ENCODE measurements around the gene WDR7.

Gene WDR7

DNA sequence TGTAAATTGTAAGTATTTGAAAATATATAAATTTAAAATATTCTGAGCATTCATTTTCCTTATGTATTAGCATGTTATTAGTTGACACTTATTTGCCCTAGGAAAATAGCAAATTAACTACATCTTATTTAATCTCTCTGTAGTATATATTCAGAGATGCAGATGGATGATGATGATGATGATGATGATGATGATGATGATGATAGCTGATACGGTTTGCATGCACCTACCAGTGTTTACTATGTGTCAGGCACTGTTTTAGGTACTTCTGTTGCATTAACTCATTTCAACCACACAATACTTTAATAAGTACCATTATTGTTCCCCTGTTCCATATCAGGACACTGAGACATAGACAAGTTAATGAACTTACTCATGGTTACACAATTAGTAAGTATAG is 304.3 kb downstream of the WDR7 start:
- intact Hi-C loops (cut with DNase I) = no loop called here
- no peak for DNase-seq

GRCh38 chr18:56959120-56959519 is 308.0 kb downstream of the WDR7 start:
- intact Hi-C loops (cut with DNase I) = no loop called here
- no peak for DNase-seq

- intact Hi-C loops (cut with DNase I) = no loop called here
- DNase-seq = no peak
These were observed 311.2 kb downstream of the WDR7 start for GRCh38 chr18:56962322-56962721.

DNA sequence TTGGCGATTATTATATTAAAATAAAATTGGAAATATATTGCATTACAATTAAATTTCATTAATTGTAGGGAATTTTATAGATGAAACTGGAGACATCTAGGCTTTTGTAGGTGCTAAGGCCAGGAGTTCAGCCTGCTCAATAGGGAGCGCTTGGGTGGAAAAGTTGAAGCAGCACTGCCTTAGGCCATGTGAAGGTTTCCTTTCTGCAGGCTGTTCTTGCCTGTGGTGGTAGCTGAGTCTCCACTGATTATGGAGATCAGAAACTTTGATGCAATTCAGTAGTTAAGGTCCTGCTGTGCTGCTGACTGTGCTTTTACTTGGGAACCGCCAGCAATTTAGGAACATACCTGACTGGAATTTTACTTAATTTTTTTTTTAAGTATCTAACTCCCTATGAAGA is 315.9 kb downstream of the WDR7 start:
- DNase-seq = no peak
- intact Hi-C loops (cut with DNase I) = no loop called here

DNA sequence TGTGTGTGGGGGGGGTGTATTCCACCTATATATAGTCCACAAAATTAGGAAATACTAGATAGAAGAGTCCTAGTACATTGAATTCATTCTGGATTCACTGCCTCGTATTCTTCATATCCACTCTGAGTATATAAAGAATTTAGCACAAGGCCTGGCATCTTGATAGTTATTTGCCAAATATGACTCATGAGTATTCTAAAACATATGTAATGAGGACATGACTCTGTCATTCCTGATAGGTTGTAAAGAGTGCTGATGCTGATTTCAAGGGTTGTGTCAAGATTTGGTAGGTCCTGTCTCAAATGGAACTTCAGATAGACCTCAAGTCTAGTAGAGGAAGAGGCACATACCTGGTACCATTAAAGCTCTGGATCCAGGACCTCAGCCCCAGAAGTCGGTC is 322.3 kb downstream of the WDR7 start:
- intact Hi-C loops (cut with DNase I) = no loop called here
- no peak for DNase-seq

DNA sequence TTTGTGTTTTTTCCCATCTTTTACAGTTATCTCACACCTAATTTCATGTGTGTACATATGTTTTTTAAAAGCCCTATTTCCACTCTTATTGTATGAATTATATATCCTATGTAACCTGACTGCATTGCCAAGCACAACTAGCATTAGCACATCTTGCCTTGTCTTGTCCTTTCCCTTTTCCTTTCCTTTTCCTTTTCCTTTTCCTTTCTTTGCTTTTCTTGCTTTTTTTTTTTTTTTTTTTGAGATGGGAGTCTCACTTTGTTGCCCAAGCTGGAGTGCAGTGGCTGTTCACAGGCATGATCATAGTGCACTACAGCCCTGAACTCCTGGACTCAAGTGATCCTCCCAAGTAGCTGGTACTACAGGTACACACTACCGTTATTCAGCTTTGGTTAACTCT is 323.0 kb downstream of the WDR7 start:
- DNase-seq = no peak
- intact Hi-C loops (cut with DNase I) = no loop called here

- intact Hi-C loops (cut with DNase I) = no loop called here
These were observed 324.1 kb downstream of the WDR7 start for GRCh38 chr18:56975276-56975675.

GRCh38 chr18:56977309-56977708 is 326.1 kb downstream of the WDR7 start:
- intact Hi-C loops (cut with DNase I) = no loop called here
- DNase-seq = no peak

More at GRCh38 chr18:56975276-56975675, 324.1 kb downstream of the WDR7 start:
- DNase-seq = no peak

GRCh38 chr18:56977771-56978170 is 326.6 kb downstream of the WDR7 start:
- DNase-seq = no peak
- intact Hi-C loops (cut with DNase I) = no loop called here

- intact Hi-C loops (cut with DNase I) = no loop called here
- DNase-seq = no peak
These were observed 329.0 kb downstream of the WDR7 start for GRCh38 chr18:56980151-56980550.

- intact Hi-C loops (cut with DNase I) = no loop called here
- no peak for DNase-seq
These were observed 331.6 kb downstream of the WDR7 start for GRCh38 chr18:56982766-56983165.

DNA sequence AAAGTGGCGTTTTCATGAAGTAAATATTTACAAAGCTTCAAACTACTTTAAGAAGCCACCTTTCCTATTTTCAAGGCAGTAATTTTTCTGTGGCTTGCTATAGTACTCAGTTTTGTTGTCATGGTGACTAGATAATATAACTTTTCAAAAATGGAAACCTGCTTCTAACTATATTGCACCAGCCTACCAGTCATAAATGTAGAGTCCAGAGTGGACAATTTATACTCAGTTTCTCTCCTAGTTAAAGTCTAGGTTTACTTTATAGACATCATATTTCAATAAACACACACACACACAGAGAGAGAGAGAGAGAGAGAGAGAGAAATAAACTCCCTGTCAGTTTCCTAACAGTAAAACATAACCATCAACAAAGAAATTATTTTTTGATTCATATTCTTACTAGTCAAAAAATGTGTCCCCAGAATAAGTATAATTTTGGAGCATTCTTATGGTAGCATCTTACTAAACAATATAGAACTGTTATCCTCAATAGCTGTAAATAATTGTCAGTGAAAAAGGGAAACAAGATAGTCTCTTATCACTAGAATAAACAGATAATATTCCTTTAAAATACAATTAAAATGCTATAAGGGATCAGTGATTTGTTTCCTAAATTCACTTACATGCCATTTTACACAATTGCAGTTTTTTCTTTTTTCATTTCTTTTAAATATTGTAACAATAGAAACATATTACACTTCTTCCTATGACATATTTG is 332.3 kb downstream of the WDR7 start:
- intact Hi-C loops (cut with DNase I) = no loop called here
- DNase-seq = no peak

DNA sequence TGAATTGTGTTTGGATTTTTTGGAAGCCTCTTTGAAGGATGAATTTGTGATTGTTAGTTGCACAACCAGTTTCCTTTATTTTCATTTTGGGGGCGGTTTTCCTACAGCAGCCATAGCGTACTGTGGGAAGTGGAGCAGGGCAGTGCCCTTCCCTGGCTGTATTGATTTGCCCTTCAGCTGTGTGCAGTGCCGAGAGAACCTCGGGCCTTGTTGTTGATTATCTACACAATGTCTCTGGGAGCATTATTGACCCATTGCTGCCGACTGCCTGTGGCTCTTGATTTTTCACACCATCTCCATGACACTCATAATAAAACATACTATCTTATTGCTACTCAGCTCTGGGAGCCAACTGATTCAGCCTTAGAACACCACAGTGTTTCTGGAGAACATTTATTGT is 333.6 kb downstream of the WDR7 start:
- intact Hi-C loops (cut with DNase I) = no loop called here
- peak in 7 of 42 donors; percentile 6 to 19 (median 16) for DNase-seq

GRCh38 chr18:56986829-56987228 is 335.7 kb downstream of the WDR7 start:
- no peak for DNase-seq
- intact Hi-C loops (cut with DNase I) = no loop called here

DNA sequence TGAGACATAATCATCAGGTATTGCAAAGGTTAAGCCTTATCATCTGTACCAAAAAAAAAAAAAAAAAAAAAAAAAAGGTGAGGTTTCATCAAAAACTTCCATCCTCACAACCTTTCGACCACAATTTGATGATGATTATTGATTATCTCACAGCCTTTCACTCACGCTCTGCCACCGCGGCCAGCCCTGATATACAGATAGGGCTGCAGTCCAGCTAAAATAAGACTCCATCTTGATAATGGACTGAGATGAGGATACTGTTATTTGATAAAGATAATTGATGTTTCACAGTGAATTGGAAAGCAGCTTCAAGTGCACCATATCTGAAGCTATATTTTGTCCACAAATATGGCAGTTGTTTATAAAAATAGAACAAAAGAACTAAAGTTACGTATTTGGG is 336.1 kb downstream of the WDR7 start:
- intact Hi-C loops (cut with DNase I) = no loop called here
- DNase-seq = no peak

GRCh38 chr18:56988022-56988421 is 336.9 kb downstream of the WDR7 start:
- DNase-seq = no peak
- intact Hi-C loops (cut with DNase I) = no loop called here

GRCh38 chr18:56990678-56991077 is 339.5 kb downstream of the WDR7 start:
- DNase-seq = no peak
- intact Hi-C loops (cut with DNase I) = no loop called here

GRCh38 chr18:56992777-56993176 is 341.6 kb downstream of the WDR7 start:
- DNase-seq = no peak
- intact Hi-C loops (cut with DNase I) = no loop called here

DNA sequence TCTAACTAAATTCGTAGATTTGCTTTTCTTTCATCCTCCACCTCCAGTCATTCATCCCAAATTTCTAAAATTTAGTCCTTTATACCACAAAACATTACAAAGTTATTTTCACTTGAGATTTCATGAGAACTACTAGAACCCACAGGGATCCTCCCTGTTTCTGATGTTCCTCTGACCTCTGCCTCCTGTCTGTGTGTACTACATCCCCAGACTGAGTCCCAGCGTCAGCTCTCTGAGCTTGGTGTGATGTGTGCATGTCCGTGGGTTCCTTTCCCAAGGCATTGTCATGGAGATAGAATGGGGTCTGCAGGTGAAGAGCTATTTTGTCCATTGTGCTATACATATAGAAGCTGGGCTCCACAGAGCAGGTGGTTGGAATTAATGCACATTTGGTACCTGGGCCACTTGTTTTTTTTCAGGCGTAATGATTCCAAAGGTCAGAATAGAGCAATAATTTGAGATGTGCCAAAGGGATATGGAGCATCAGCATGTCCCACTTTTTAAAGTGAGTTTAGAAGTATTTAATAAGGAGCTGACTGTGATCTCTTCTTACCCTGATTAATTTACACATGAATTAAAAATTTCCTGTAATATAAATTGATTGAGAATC is 344.5 kb downstream of the WDR7 start:
- intact Hi-C loops (cut with DNase I) = no loop called here
- peak in 7 of 42 donors; percentile 12 to 49 (median 26) for DNase-seq

DNA sequence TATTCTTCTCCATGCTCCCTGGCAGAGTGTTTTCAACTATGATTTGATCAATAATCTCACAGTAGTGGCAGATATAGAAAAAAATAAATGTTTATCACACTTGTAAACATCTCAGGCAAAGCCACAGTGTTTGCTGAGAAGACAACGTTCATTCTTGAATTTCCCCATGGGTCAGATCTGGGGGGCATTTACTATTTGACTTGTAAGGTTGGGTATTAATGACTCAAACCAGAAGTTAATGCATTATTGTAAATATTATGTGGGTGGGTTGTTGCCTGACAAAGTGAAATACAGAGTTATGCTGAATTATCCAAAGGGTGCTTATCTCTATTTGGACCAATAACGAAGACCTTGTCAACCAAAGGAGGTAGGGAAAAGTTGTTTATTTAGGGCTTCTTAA is 346.0 kb downstream of the WDR7 start:
- no peak for DNase-seq
- intact Hi-C loops (cut with DNase I) = no loop called here

DNA sequence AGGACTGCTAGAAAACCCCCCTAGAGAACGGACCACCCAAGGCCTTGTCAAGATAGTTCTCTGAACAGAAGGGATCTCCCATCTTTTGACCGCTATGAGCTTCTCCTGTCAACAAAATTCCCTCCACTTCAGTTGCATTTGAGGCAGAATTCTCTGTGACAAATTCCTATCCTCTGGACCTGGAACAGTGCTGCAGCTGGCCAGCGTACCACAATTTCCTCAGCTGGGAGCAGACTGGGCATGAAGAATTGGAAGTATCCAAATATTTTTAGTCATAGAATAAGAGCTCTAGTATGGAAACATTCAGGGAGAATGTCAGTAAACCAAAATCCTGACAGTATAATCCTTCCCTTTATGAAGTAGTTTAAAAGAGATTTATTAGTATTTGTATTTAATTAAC is 348.7 kb downstream of the WDR7 start:
- intact Hi-C loops (cut with DNase I) = no loop called here
- DNase-seq = no peak

Measured in head of caudate nucleus (tissue), 42 donors.